ENCODE measurements around the gene SLC23A3. TPM values are rescaled to one million over a fixed set of nuclear protein-coding genes. Genes with fewer than 3 reads are reported as not detected.

SLC23A3 gene
- total and polyA plus RNA-seq, 10 of the 15 experiments (the other 5 are each of a cell fraction or from before 2014, with no cell fraction given), result 0.07 to 1.0 (median 0.40) TPM; not detected in 1

- POLR2A ChIA-PET, result interaction anchor here (0.6 to 4.0 kb wide), 19 partner anchors 11 to 634 kb away, joined by 3 to 47 read pairs (median 6); partner anchors contain the start of genes ANKZF1, ATG9A, CNPPD1 and DNPEP
- H3K79me2 ChIP-seq (ENCODE audit: control insufficient read depth, insufficient read depth, low read length), result no peaks in the 10 kb centered on the region; the same call in 1 of the 2 replicates
- H3K9ac ChIP-seq (ENCODE audit: control insufficient read depth, insufficient read depth, low read length), result peak overlapping the region; percentile 67
- no peaks in the 10 kb centered on the region for H3K27me3 ChIP-seq (replicated peaks in 1 of 2; ENCODE audit: control insufficient read depth in 2 of 2, insufficient read depth in 2 of 2, low read length in 1 of 2)
- RAD21 ChIA-PET (ENCODE audit: unreplicated experiment), result interaction anchor here (0.7 to 2.9 kb wide), 14 partner anchors 9 to 88 kb away, joined by 3 to 21 read pairs (median 6); partner anchors contain the start of genes CNPPD1, DNAJB2, GLB1L and SLC23A3
- in situ Hi-C loops (cut with MboI) (loop anchor here (5.0 kb wide), 1 partner anchor 34 kb away; the partner anchor contains the start of gene SLC23A3), intact Hi-C loops (cut with micrococcal nuclease; ENCODE audit: unreplicated experiment) (loop anchor here (2.0 to 5.0 kb wide), 2 partner anchors 29 to 71 kb away; partner anchors contain the start of genes CNPPD1 and DNAJB2)
- H4K20me1 ChIP-seq (ENCODE audit: control insufficient read depth, insufficient read depth), result no peaks in the 10 kb centered on the region
- no peak for TF ChIP-seq HDAC6 (IDR thresholded peaks at IDR 0.05; ENCODE audit: unreplicated experiment)
- no peak for TF ChIP-seq MEF2B (IDR thresholded peaks at IDR 0.05; ENCODE audit: partially characterized antibody, poor library complexity, severe bottlenecking)
- TF ChIP-seq CEBPB (IDR thresholded peaks at IDR 0.05; ENCODE audit: borderline replicate concordance in 1 of 2, low read depth in 2 of 2, low read length in 2 of 2), result no peak
- TF ChIP-seq GATAD2B (conservative IDR thresholded peaks at IDR 0.05; ENCODE audit: low read depth), result no peak
- no peak for TF ChIP-seq SIX5 (IDR thresholded peaks at IDR 0.05; ENCODE audit: low read depth, low read length, severe bottlenecking)
- no peak for TF ChIP-seq SPI1 (IDR thresholded peaks at IDR 0.05; ENCODE audit: borderline replicate concordance, insufficient read depth, low read depth, low read length)
- TF ChIP-seq RFX5 (IDR thresholded peaks at IDR 0.05; ENCODE audit: low read depth, low read length), result no peak
- no peak for TF ChIP-seq TARDBP (IDR thresholded peaks at IDR 0.05; ENCODE audit: borderline replicate concordance)
- TF ChIP-seq KAT2A (conservative IDR thresholded peaks at IDR 0.05; ENCODE audit: control insufficient read depth, low read depth, low read length), result no peak
- no peak for TF ChIP-seq CBX3 (IDR thresholded peaks at IDR 0.05; ENCODE audit: borderline replicate concordance, low read depth)
- no peak for TF ChIP-seq BCL3 (IDR thresholded peaks at IDR 0.05; ENCODE audit: borderline replicate concordance, insufficient read depth, low read depth, low read length, poor library complexity, severe bottlenecking)
- no peak for TF ChIP-seq POLR2AphosphoS2 (IDR thresholded peaks at IDR 0.05; ENCODE audit: low read depth, low read length)
- no peak for TF ChIP-seq CTCF (IDR thresholded peaks at IDR 0.05 in 2 of 3, conservative IDR thresholded peaks at IDR 0.05 in 1 of 3; ENCODE audit: control insufficient read depth in 2 of 3, extremely low read depth in 1 of 3, insufficient read depth in 1 of 3, low read depth in 3 of 3, low read length in 3 of 3)
- TF ChIP-seq RUNX3 (IDR thresholded peaks at IDR 0.05; ENCODE audit: low read length), result no peak
- no peak for TF ChIP-seq POLR2AphosphoS5 (IDR thresholded peaks at IDR 0.05; ENCODE audit: low read length)
- TF ChIP-seq MXI1 (IDR thresholded peaks at IDR 0.05; ENCODE audit: low read depth, low read length), result no peak
- H3K4me1 ChIP-seq (ENCODE audit: control insufficient read depth, insufficient read depth, low read length), result peaks cover 8% of the 10 kb centered on the region
- no TSS peak for BruUV-seq (replicated peaks)
- CTCF ChIA-PET, result interaction anchor here (0.6 to 2.1 kb wide), 15 partner anchors 9 to 456 kb away, joined by 3 to 19 read pairs (median 4); partner anchors contain the start of genes ANKZF1, ATG9A, CNPPD1 and NHEJ1
- no peaks in the 10 kb centered on the region for H3K9me3 ChIP-seq (replicated peaks; ENCODE audit: control insufficient read depth, insufficient read depth, low read length)
- DNase-seq (ENCODE audit: low read depth, low spot score) (no peak), ATAC-seq (no peak), FAIRE-seq (no peak)
- peak overlapping the region; percentile 96 for H2AFZ ChIP-seq (ENCODE audit: control insufficient read depth, low read depth, low read length)
- peak overlapping the region; percentile 84 for H3K4me2 ChIP-seq (ENCODE audit: control insufficient read depth, insufficient read depth)
- peak overlapping the region; percentile 69 for H3K27ac ChIP-seq (ENCODE audit: control insufficient read depth, insufficient read depth)
- peak overlapping the region; percentile 50 for H3K4me3 ChIP-seq
- WGBS (ENCODE audit: insufficient coverage, insufficient replicate concordance, low lambda C conversion rate, missing lambda C conversion rate), result 16% methylated on average over 7 of the region's 7 CpGs
- SMC1A ChIA-PET (ENCODE audit: uncharacterized antibody, unreplicated experiment), result interaction anchor here (1.0 to 3.1 kb wide), 11 partner anchors 10 to 90 kb away, joined by 3 to 14 read pairs (median 6); partner anchors contain the start of genes ABCB6, CNPPD1 and SLC23A3
- H3K36me3 ChIP-seq (ENCODE audit: control insufficient read depth in 2 of 2, insufficient read depth in 2 of 2, low read length in 1 of 2), result peaks cover 0 to 4% of the 10 kb centered on the region in 2 experiments; a peak in 1 of 4 replicates
Observed at GRCh38 chr2:219205981-219206327, 36.1 kb upstream of the SLC23A3 start.
